ENCODE results near the gene UNC93A.
"Not testable (repeated sequence)": the region's sequence is repeated elsewhere in the genome, so short reads cannot be mapped to it uniquely, and the experiment has no call there.

The UNC93A gene

DNA sequence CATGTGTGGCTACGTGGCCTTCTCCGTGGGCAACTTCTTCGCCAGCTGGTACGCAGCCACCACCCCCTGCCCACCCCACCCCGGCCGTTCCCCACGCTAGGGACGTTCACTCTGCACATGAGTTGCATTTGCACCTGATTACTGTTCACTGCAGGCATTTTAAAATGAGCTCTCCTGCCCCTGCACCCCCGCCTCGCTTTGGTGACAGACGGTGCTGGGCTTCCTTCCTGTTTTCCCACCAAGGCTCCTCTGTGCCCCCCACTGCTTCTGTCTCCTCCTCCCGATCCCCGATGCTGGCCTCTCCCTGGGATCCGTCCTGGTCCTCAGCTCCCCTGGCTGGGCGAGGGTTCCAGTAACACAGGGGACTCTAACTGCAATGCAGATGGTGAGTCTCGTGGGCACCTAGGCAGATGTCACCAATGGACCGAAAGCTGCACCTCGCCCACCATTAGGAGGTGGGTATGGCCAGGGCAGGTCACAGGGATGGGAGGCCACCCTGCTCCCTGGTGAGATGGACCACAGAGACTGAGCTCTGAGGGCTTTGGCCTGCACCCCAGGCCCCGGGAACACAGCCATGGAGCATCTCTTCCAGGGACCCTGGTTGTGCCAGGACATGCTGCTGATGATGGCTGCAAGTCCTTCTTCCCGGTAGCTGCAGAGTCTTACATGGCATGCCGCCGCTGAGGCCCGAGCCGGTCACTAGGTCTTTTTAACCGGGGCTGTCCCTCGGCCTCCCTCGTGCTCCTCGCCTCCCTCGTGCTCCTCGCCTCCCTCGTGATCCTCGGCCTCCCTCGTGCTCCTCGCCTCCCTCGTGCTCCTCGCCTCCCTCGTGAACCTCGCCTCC is 3.8 kb downstream of the UNC93A start:
- DNase-seq: no peak

DNA sequence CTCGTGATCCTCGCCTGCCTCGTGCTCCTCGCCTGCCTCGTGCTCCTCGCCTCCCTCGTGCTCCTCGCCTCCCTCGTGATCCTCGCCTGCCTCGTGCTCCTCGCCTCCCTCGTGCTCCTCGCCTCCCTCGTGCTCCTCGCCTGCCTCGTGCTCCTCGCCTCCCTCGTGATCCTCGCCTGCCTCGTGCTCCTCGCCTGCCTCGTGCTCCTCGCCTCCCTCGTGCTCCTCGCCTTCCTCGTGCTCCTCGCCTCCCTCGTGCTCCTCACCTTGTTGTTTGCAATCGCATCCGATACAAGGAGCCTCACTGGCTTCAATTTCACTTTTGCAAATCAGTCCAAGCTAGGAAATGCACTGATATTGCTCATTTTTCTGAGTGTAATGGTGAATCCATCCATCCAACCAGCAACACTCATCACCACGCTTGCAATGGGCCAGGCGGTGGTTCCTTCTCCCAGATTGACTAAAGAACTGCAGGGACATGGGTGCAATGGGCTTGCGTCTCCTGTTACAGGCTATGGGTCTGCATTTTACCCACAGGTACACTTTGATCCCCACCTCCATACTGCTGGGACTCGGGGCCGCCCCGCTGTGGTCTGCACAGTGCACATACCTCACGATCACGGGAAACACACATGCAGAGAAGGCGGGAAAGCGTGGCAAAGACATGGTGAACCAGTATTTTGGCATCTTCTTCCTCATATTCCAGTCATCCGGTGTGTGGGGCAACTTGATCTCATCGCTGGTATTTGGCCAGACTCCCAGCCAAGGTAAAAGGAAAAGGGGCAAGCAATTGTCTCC is 4.6 kb downstream of the UNC93A start:
- DNase-seq: no peak

- DNase-seq: no peak
Observed at GRCh38 chr6:167296293-167296690, 5.2 kb downstream of the UNC93A start.

DNA sequence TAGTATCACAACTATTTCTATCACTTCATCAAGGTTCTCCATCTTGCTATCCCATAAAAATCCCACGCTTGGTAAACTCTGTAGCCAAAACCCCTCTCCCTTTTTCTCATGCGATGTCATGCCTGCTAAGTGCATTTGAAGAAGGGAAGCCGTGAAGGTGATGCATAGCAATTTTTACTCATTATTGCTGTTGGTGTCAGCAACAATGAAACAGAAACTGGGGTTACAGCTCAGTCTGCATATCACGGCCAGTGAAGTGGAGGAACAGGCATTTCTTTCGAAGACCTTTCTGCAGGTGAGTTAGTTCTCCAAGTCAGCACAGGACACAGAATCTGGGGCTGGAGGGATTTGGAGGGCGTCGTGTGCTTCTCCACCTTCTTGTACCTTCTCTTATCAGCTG is 5.8 kb downstream of the UNC93A start:
- no peak for DNase-seq

DNA sequence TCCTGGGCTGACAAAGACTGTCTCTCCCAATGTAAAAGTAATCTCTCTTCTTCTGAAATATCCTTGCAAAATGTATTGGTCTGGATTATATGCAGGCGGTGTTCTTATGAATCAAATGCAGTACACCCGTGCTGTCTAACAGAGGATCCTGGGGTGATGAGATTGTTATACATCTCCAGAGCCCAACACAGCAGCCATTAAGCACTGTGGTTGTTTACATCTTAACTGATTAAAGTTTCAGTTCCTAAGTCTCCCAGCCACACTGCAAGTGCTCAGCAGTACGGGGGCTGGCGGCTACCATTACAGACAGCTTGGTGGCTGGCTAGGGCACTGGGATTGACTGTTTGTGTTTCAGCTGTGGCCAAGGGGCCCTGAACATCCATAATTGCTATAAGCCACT is 7.0 kb downstream of the UNC93A start:
- no peak for DNase-seq

- no peak for DNase-seq
Observed at GRCh38 chr6:167299641-167300308, 8.7 kb downstream of the UNC93A start.

DNA sequence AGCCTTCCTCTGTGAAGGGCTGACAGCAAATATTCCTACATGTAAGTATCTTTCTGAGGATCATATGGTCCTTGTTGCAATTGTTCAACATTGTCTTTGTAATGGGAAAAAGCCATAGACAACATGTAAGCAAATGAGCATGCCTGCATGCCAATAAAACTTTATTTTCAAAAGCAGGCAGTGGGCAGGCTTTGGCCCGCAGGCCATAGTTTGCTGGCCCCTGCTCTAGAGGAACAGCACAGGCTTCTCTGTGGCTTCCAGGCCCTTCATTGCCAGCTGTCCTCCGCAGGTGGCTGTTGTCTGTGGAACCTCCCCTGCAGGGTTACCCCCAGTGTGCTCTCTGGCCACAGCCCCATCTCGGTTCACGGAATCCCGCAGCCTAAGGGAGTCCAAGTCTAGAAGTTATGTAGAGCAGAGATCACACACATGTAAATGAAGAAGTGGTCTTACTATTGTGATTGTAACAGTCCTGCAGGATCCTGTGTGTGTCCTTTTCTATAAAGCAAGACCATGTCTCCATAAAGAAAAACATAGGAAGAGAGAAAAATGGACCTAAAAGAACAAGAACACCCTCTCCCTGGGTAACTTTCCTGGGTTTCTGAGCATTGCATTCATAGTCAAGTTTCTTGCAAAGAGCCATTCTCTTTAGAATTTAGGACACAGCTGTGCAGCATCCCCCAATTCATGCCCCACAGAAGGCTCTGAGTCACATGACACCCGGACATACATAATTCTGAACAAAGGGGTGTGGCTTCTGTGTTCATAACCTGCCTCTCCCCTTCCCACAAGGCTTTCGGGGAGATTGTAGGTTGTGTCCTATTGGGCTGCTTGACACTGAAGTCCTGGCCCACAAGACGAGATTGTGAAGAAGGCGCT is 10.0 kb downstream of the UNC93A start:
- DNase-seq: no peak

- DNase-seq: no peak
Observed at GRCh38 chr6:167302074-167302473, 11.0 kb downstream of the UNC93A start.

- no peak for DNase-seq
Observed at GRCh38 chr6:167302796-167303195, 11.7 kb downstream of the UNC93A start.

DNA sequence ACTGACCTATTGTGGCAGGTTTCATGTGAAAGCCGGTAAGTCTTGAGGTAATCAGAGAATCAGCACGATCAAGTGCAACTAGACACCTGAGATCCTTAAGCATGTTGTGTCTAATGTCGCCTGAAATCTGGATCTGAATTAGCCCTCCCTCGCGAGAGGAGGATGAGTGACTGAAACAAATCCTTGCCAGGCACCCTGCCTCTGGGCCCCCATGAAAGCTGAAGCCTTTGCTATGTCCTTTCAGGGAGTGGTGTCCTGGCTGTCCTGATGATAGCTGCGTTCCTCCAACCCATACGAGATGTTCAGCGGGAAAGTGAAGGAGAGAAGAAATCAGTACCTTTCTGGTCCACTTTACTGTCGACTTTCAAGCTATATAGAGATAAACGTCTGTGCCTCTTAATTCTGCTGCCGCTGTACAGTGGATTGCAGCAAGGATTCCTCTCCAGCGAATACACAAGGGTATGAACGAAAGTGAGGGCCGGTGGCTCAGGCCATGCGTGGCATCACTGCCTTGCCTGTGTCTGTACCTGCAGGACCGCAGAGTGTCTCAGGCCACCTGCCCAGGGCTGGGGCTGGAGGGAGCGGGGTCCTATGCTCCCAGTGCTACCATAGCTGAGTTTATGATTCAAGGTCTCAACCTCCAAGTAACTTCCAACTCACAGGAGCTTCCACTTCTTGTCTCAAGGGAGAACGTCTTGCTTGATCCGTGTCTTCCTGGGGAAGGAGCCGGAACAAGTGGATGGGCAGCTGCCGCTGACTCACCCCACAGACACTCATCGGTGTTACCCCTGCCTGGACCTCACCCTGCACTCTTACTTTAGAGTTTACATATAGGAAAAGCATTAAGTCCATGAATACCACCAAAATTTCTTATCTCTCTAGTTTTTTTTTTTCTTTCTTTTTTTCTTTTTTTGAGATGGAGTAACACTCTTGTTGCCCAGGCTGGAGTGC is 12.8 kb downstream of the UNC93A start:
- no peak for DNase-seq

GRCh38 chr6:167304912-167305311 is 13.8 kb downstream of the UNC93A start:
- no peak for DNase-seq

DNA sequence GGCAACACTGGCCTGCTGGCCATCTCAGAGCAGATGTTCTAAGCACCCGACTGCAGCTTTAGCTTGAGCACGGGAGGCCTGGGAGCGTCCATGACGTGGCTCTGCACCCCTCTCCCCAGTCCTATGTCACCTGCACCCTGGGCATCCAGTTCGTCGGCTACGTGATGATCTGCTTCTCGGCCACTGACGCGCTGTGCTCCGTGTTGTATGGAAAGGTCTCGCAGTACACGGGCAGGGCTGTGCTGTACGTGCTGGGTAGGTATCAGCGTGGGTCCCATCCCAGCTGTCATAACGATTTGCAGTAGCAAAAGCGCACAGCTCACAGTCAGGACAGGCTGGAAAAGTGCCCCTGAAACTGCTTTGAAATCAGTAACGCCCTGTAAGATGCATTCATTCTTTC is 14.7 kb downstream of the UNC93A start:
- no peak for DNase-seq

DNA sequence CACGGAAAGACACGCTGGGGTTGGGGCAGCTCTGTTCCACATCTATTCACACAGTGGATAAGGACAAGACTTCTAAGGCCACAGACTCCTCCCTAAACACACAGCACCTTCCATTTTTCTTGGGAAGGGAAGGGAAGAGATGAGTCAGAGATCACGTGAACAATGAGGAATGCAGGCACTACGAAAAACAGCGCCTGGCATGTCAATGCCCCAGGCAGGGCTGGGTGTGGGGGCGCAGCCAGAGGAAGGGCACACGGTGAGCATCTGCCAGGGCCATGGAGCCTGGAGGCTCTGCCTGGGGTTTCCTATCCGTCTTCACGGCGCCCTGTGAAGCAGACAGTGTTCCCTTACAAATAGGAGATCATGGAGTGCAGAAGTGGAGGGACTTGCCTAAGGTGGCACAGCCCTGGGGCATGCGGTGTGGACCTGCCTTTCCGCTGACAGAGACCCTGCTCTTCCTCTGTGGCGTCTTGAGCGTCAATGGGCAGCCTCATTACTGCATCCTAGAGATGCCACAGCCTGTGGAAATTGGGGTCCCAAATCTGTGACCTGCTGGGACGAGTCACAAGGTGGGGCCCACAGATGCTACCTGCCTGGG is 15.4 kb downstream of the UNC93A start:
- DNase-seq: no peak

GRCh38 chr6:167307342-167307955 is 16.3 kb downstream of the UNC93A start:
- no peak for DNase-seq

DNA sequence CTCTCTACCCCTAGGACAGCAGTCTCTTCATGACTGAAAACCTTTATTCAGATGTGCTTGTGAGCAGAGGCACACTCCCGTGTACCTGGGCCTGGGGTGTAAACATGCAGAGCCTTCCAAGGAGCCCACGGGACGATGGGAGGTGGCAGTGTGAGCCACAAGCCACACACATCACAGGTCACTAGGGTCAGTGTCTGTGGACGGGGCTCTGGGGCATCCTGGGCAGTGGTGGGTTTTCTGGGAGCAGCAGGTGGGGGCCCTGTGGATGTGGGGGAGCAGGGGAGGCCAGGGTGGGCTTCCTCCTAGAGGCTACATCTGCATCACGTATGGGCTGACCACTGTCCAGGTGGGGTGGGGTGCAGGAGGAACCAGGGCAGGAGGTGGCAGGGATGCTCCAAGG is 17.1 kb downstream of the UNC93A start:
- DNase-seq: no peak

DNA sequence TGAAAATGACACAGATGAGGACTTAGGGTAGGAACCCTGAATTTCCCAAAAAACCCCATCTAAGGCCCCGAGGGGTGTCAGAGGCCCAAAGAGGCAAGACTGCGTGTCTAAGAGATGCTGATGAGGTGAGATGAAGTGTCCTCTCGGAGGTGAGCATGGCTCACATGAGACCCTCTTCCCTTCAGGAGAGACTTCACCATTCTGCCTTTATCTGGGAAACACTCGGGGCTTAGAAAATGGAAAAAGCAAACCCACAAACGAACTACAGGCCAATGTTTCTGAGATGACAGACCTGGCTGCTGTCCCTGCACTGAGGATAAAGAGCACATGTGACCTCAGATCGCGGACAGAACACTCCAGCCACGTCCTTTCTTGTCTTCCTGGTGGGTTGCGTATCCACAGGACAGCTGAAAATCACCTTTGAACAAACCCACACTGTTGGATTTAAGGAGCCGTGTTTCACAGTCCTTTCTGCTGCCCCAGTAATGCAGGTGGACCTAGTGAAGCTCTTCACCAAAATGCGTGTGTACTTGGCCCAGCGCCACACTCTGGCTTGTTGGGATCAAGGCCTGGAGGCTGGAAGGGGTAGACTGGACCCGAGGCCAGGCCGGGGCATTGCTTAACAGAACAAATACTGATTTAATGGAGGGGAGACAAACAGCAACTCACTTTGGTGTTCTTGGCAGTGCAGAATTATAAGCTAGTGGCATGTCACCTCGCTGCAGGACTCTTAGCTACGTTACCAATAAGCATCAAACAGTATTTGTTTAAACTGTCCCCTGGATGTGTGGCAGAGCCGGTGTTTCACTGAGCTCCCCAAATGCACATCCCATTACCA is 18.5 kb downstream of the UNC93A start:
- not testable (repeated sequence) for DNase-seq

- no peak for DNase-seq
Observed at GRCh38 chr6:167311286-167311685, 20.2 kb downstream of the UNC93A start.

DNA sequence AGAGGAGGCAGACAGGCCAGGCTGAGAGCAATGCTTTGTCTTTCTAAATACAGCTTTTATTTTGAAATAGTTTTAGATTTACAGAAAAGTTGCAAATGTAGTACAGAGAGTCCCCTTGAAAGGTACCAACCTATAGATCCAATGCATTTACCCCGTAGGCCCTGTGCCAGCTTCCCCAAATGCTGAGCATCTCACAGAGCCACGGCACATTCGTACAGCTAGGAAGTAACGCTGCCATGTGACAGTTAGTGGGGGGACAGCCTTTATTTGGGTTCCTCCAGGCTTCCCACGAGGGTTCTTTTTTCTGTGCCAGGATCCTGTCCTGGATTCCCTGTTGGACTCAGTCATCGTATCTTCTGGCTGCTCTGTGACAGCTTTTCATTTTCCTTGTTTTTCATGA is 20.6 kb downstream of the UNC93A start:
- not testable (repeated sequence) for DNase-seq

DNA sequence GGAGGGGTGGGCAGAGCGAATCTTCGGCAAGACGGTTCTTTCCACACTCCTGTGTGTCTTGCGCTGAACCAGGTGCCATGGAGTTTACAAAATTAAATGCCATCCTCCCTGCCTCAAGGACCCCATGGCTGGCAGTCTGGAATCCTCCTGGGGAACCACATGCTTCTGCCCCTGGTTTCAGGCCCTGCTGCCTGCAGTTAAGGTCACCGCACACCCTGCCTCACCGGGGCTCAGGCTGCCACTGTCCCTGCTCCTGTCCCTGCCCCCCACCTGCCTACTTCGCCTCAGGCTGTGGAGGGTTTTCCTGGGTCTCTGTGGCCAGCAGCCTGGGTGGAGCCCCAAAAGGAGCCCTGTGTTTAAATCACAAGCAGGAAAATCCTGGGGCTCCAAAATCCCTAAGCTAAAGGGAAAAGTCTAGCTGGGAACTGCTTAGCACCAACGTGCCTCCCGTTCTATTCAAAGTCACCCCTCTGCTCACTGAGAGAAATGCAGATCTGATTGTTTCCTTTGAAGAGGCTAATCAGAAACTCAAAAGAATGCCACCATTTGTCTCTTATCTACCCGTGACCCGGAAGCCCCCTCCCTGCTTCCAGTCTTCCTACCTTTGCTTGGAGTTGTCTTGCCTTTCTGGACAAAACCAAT is 23.2 kb downstream of the UNC93A start:
- DNase-seq: no peak
